Left renal pelvis (tissue), 4 donors: ENCODE data around the gene KIRREL3. TPM values are rescaled to one million over a fixed set of nuclear protein-coding genes. Genes with fewer than 3 reads are reported as not detected.

ENCODE experiments used
- DNase-seq, 4 donors: peaks; one replicate each; pipeline ENCODE4 v3.0.0-alpha.2; 2013; ENCODE audit warnings: low read depth in 4 of 4, low spot score in 3 of 4
- polyA plus RNA-seq, 4 donors: library from polyadenylated mRNA; unstranded; fragments of 120-200 nt; gene quantifications; one replicate each; pipeline ENCODE4 v1.2.1, GENCODE V29; 2013; ENCODE audit not compliant: insufficient read length in 4 of 4

The KIRREL3 gene
- polyA plus RNA-seq, 4 donors, result 1.9 to 11.5 (median 2.3) TPM

GRCh38 chr11:126878913-126879482 is 121.6 kb downstream of the KIRREL3 start:
- DNase-seq, result no peak

GRCh38 chr11:126874831-126875230 is 125.7 kb downstream of the KIRREL3 start:
- no peak for DNase-seq

GRCh38 chr11:126874276-126874675 is 126.3 kb downstream of the KIRREL3 start:
- DNase-seq, result no peak

- DNase-seq, result no peak
Observed at GRCh38 chr11:126871792-126872191, 128.8 kb downstream of the KIRREL3 start.

GRCh38 chr11:126870021-126870420 is 130.5 kb downstream of the KIRREL3 start:
- DNase-seq, result no peak

GRCh38 chr11:126868741-126869140 is 131.8 kb downstream of the KIRREL3 start:
- no peak for DNase-seq

GRCh38 chr11:126864934-126865333 is 135.6 kb downstream of the KIRREL3 start:
- DNase-seq, result no peak

GRCh38 chr11:126863294-126863997 is 137.1 kb downstream of the KIRREL3 start:
- no peak for DNase-seq

- DNase-seq, result no peak
Observed at GRCh38 chr11:126862664-126863243, 137.8 kb downstream of the KIRREL3 start.

- no peak for DNase-seq
Observed at GRCh38 chr11:126861796-126862459, 138.6 kb downstream of the KIRREL3 start.

- no peak for DNase-seq
Observed at GRCh38 chr11:126857860-126858808, 142.4 kb downstream of the KIRREL3 start.

- DNase-seq, result no peak
Observed at GRCh38 chr11:126855536-126855935, 145.0 kb downstream of the KIRREL3 start.

- DNase-seq, result no peak
Observed at GRCh38 chr11:126853732-126854131, 146.8 kb downstream of the KIRREL3 start.

- no peak for DNase-seq
Observed at GRCh38 chr11:126844789-126845188, 155.8 kb downstream of the KIRREL3 start.

- DNase-seq, result no peak
Observed at GRCh38 chr11:126843096-126843495, 157.5 kb downstream of the KIRREL3 start.

GRCh38 chr11:126841999-126842398 is 158.6 kb downstream of the KIRREL3 start:
- DNase-seq, result no peak

GRCh38 chr11:126840975-126841374 is 159.6 kb downstream of the KIRREL3 start:
- no peak for DNase-seq

GRCh38 chr11:126840201-126840886 is 160.2 kb downstream of the KIRREL3 start:
- DNase-seq, result no peak

- DNase-seq, result no peak
Observed at GRCh38 chr11:126839496-126839895, 161.1 kb downstream of the KIRREL3 start.

- no peak for DNase-seq
Observed at GRCh38 chr11:126838779-126839178, 161.8 kb downstream of the KIRREL3 start.
